H1 (cell line): ENCODE data around the gene ENDOD1. TPM values are rescaled to one million over a fixed set of nuclear protein-coding genes. Genes with fewer than 3 reads are reported as not detected.

Experiments used
- BACH1 ChIP-seq: IDR thresholded peaks from 2 replicates; pipeline ENCODE4 v1.6.1; 2012; ENCODE audit warnings: low read length, improper control_type of control experiment
- CHD7 ChIP-seq: fragments of 300-600 bp; sonication (generic); IDR thresholded peaks from 2 replicates; pipeline ENCODE4 v1.7.1; 2012; ENCODE audit warnings: low read length, moderate library complexity, mild to moderate bottlenecking, inconsistent platforms; ENCODE audit not compliant: insufficient replicate concordance
- CTCF ChIP-seq, 3 experiments: IDR thresholded peaks; 1 replicate in 2 of 3; 2 replicates in 1 of 3; pipeline versions ENCODE4 v1.5.1 to v1.6.1; 2011; ENCODE audit warnings: low read length in 3 of 3, mild to moderate bottlenecking in 3 of 3, inconsistent platforms in 2 of 3, low read depth in 1 of 3, moderate library complexity in 1 of 3; ENCODE audit not compliant: insufficient read depth in 1 of 3; ENCODE audit errors: control extremely low read depth in 1 of 3
- JUND ChIP-seq: IDR thresholded peaks from 2 replicates; pipeline ENCODE4 v1.6.1; 2011; ENCODE audit warnings: mild to moderate bottlenecking, improper control_type of control experiment, low read length
- RFX5 ChIP-seq: IDR thresholded peaks from 2 replicates; pipeline ENCODE4 v1.6.1; 2011; ENCODE audit warnings: low read depth, low read length, improper control_type of control experiment, borderline replicate concordance
- RNF2 ChIP-seq: fragments of 200-900, 300-1000 bp; sonication (generic); IDR thresholded peaks from 2 replicates; pipeline ENCODE4 v1.7.1; 2016; ENCODE audit warnings: borderline replicate concordance, low read depth, mild to moderate bottlenecking, antibody characterized with exemption, low read length; ENCODE audit not compliant: poor library complexity, severe bottlenecking; ENCODE audit errors: missing control alignments
- TCF12 ChIP-seq: IDR thresholded peaks from 2 replicates; pipeline ENCODE4 v1.6.1; 2011; ENCODE audit warnings: low read depth, mild to moderate bottlenecking, low read length
- ZNF274 ChIP-seq: IDR thresholded peaks from 2 replicates; pipeline ENCODE4 v1.7.0; 2012; ENCODE audit warnings: low read length, borderline replicate concordance; ENCODE audit errors: extremely low read depth
- polyA plus RNA-seq, 7 experiments: library from polyadenylated mRNA; depleted of rRNA in 3 of 7; stranded (reverse) in 5 of 7; unstranded in 2 of 7; fragments of >200 nt in 5 of 7; fragments of 200-250 nt in 2 of 7; gene quantifications; 1 replicate in 5 of 7; 2 replicates in 1 of 7; 4 replicates in 1 of 7; pipeline versions ENCODE4 v1.2.1 to v1.2.3, GENCODE V29; 2011 to 2013; ENCODE audit warnings: missing spikeins in 2 of 7, mixed read lengths in 2 of 7
- total RNA-seq: library from RNA; stranded (reverse); fragmentation: NEBNext Ultra II Directional; extraction: Animal tissue kit (Norgen Biotek cat#: 25700); gene quantifications from 2 replicates; pipeline ENCODE4 v1.2.1, GENCODE V29; 2021

The ENDOD1 gene
- total and polyA plus RNA-seq, 2 of the 8 experiments (the other 6 are each of a cell fraction or from before 2014, with no cell fraction given): 1.2 to 2.5 TPM

- TF ChIP-seq CHD7 (no peak), TCF12 (no peak), RNF2 (no peak), ZNF274 (no peak), JUND (no peak), RFX5 (no peak), BACH1 (no peak), CTCF (IDR thresholded peaks at IDR 0.05; ENCODE audit: control extremely low read depth in 1 of 3, insufficient read depth in 1 of 3, low read depth in 1 of 3, low read length in 3 of 3) (no peak)
Observed at GRCh38 chr11:95123556-95123955, 33.9 kb downstream of the ENDOD1 start (continued).
